Spleen (tissue), 7 donors: ENCODE data around the gene MKNK1.

Experiments used
- CTCF ChIP-seq, 11 experiments: fragments of 200-600 bp in 7 of 11; fragments of 450-650 bp in 4 of 11; sonication (generic) in 4 of 11; IDR thresholded peaks in 8 of 11; conservative IDR thresholded peaks in 3 of 11; 1 replicate in 7 of 11; 2 replicates in 4 of 11; pipeline versions ENCODE4 v1.4.0 to v1.8.0; 2016 to 2021; ENCODE audit warnings: antibody characterized with exemption in 11 of 11, inconsistent platforms in 4 of 11, mild to moderate bottlenecking in 1 of 11
- POLR2A ChIP-seq, 3 donors: fragments of 450-650 bp; IDR thresholded peaks; one replicate each; pipeline ENCODE4 v1.5.1; 2017; ENCODE audit warnings: antibody characterized with exemption in 3 of 3, mild to moderate bottlenecking in 1 of 3
- POLR2AphosphoS5 ChIP-seq, 3 donors: sonication (generic); formaldehyde crosslinking; IDR thresholded peaks; one replicate each; pipeline ENCODE4 v1.5.1; 2017; ENCODE audit warnings: antibody characterized with exemption in 3 of 3
- donor health status: DM: no; HTN: no; CAD: no; lungs with moderate emphysema.
- donor health status: DM: no; HTN: no; CAD: no.
- donor health status: DM: no; HTN: no; CAD: no.

GRCh38 chr1:46526691-46527291, 77.3 kb downstream of the MKNK1 start:
- TF ChIP-seq CTCF (IDR thresholded peaks at IDR 0.05 in 8 of 11, conservative IDR thresholded peaks at IDR 0.05 in 3 of 11) (no peak), POLR2A (IDR thresholded peaks at IDR 0.05) (no peak), POLR2AphosphoS5 (IDR thresholded peaks at IDR 0.05) (no peak)
